GM12865 (cell line): ENCODE measurements around the gene WDR48.

Experiments
- DNase-seq: peaks from one replicate; pipeline ENCODE4 v3.0.0; 2010; ENCODE audit warnings: low read depth
- H3K4me3 ChIP-seq: 2 replicates; pipeline ENCODE4 v1.5.1; 2011; ENCODE audit warnings: mild to moderate bottlenecking, low read depth, low read length, control low read depth
- CTCF ChIP-seq: IDR thresholded peaks from 2 replicates; pipeline ENCODE4 v1.5.1; 2011; ENCODE audit warnings: low read length, control low read depth, low read depth, inconsistent platforms; ENCODE audit not compliant: insufficient read depth; ENCODE audit errors: missing control alignments

The WDR48 gene

GRCh38 chr3:39109086-39109485 lies 57.3 kb downstream of the WDR48 start:
- no peak overlapping the region for H3K4me3 ChIP-seq
- no peak for TF ChIP-seq CTCF
- no peak for DNase-seq

- no peak for TF ChIP-seq CTCF
- H3K4me3 ChIP-seq = no peak overlapping the region
- no peak for DNase-seq
These were observed 58.3 kb downstream of the WDR48 start for GRCh38 chr3:39110041-39110639.

GRCh38 chr3:39112113-39112512 lies 60.3 kb downstream of the WDR48 start:
- no peak overlapping the region for H3K4me3 ChIP-seq
- no peak for TF ChIP-seq CTCF
- no peak for DNase-seq

- no peak for DNase-seq
- H3K4me3 ChIP-seq = no peak overlapping the region
- no peak for TF ChIP-seq CTCF
These were observed 60.7 kb downstream of the WDR48 start for GRCh38 chr3:39112535-39112934.

GRCh38 chr3:39113291-39113690 lies 61.5 kb downstream of the WDR48 start:
- DNase-seq = no peak
- TF ChIP-seq CTCF = no peak
- H3K4me3 ChIP-seq = no peak overlapping the region

GRCh38 chr3:39114456-39114855 lies 62.6 kb downstream of the WDR48 start:
- no peak overlapping the region for H3K4me3 ChIP-seq
- no peak for TF ChIP-seq CTCF
- DNase-seq = no peak

- H3K4me3 ChIP-seq = no peak overlapping the region
- DNase-seq = no peak
- TF ChIP-seq CTCF = no peak
These were observed 64.1 kb downstream of the WDR48 start for GRCh38 chr3:39115870-39116269.
